Tibial nerve (tissue), 4 donors: ENCODE measurements around the gene SPOCK3. TPM values are rescaled to one million over a fixed set of nuclear protein-coding genes. Genes with fewer than 3 reads are reported as not detected.

Experiments used
- DNase-seq, 2 donors: peaks; one replicate each; pipeline ENCODE4 v3.0.0-alpha.2; 2019; ENCODE audit warnings: low spot score in 2 of 2
- H3K27ac ChIP-seq, 4 donors: fragments of 200-600 bp; sonication (generic) in 3 of 4; one replicate each; pipeline ENCODE4 v1.5.1; 2017 to 2019; ENCODE audit warnings: mild to moderate bottlenecking in 1 of 4
- H3K27me3 ChIP-seq, 2 donors: fragments of 200-600 bp; sonication (generic) in 1 of 2; one replicate each; pipeline versions ENCODE4 v1.5.1 to v1.6.0; 2017 to 2019
- H3K36me3 ChIP-seq, 3 donors: fragments of 200-600 bp; sonication (generic); one replicate each; pipeline ENCODE4 v1.5.1; 2018 to 2019
- H3K4me1 ChIP-seq, 4 donors: fragments of 200-600 bp; sonication (generic) in 3 of 4; one replicate each; pipeline ENCODE4 v1.5.1; 2017 to 2019
- H3K4me3 ChIP-seq, 4 donors: fragments of 200-600 bp; sonication (generic) in 3 of 4; one replicate each; pipeline ENCODE4 v1.5.1; 2017 to 2019; ENCODE audit warnings: mild to moderate bottlenecking in 1 of 4, moderate library complexity in 1 of 4
- H3K9me3 ChIP-seq, 4 donors: fragments of 200-600 bp; sonication (generic) in 3 of 4; one replicate each; pipeline ENCODE4 v1.5.1; 2017 to 2019
- CTCF ChIP-seq, 5 experiments: fragments of 200-600 bp in 3 of 5; fragments of 450-650 bp in 2 of 5; sonication (generic) in 3 of 5; IDR thresholded peaks; one replicate each; pipeline ENCODE4 v1.5.1; 2016 to 2019; ENCODE audit warnings: antibody characterized with exemption in 5 of 5, mild to moderate bottlenecking in 3 of 5, moderate library complexity in 2 of 5
- EP300 ChIP-seq, 2 donors: sonication (generic); formaldehyde crosslinking; IDR thresholded peaks; one replicate each; pipeline ENCODE4 v1.6.1; 2017; ENCODE audit warnings: antibody characterized with exemption in 2 of 2, mild to moderate bottlenecking in 1 of 2
- POLR2A ChIP-seq, 2 donors: fragments of 450-650 bp; IDR thresholded peaks; one replicate each; pipeline ENCODE4 v1.6.1; 2017; ENCODE audit warnings: antibody characterized with exemption in 2 of 2, mild to moderate bottlenecking in 2 of 2, moderate library complexity in 2 of 2
- WGBS, 2 donors: methylation state at CpG; one replicate each; pipeline ENCODE4 v1.1.5; 2018; 5-methylcytosine and 5-hydroxymethylcytosine counted together
- total RNA-seq, 4 donors: library from RNA; depleted of rRNA; stranded (reverse); fragments of >200 nt; gene quantifications; one replicate each; pipeline ENCODE4 v1.1.0, GENCODE V29; 2016

Gene SPOCK3
- total RNA-seq, 4 donors from 2014 or later = 1.5 TPM; not detected in 3

DNA sequence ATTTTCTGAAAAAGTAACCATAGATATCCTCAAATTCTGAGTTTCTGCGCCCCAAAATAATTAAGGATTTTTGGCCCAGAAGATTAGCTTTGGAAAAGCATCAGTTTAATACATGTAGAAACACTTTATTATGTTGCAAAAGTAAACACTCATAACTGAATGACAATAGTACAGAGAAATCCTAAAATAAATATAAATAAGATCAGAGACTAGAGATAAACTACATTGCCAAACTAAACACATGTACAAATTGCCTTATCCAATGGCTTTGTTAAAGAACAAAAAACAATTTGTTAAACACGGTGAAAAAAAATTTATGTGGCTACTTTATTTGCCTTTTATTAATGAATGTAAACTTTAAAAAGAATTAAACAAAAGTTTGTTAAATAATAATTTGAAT, 17.5 kb downstream of the SPOCK3 start:
- no peak for DNase-seq
- Histone ChIP-seq H3K9me3 (no peaks in the 10 kb centered on the region), H3K36me3 (no peaks in the 10 kb centered on the region), H3K27ac (no peak overlapping the region), H3K4me3 (no peak overlapping the region), H3K27me3 (no peaks in the 10 kb centered on the region), H3K4me1 (no peaks in the 10 kb centered on the region)
- 71 to 76% methylated on average over 2 of the region's 2 CpGs for WGBS, 2 donors
- TF ChIP-seq EP300 (IDR thresholded peaks at IDR 0.05) (no peak), POLR2A (IDR thresholded peaks at IDR 0.05) (no peak), CTCF (IDR thresholded peaks at IDR 0.05) (no peak)

- no peak for TF ChIP-seq POLR2A (IDR thresholded peaks at IDR 0.05)
- no peak for TF ChIP-seq EP300 (IDR thresholded peaks at IDR 0.05)
- no peak for TF ChIP-seq CTCF (IDR thresholded peaks at IDR 0.05)
- no peak for DNase-seq
- no peak overlapping the region for H3K4me3 ChIP-seq
- H3K36me3 ChIP-seq = no peaks in the 10 kb centered on the region
- H3K27ac ChIP-seq = no peak overlapping the region
- 70 to 74% methylated on average over 2 of the region's 2 CpGs for WGBS, 2 donors
- H3K9me3 ChIP-seq = no peaks in the 10 kb centered on the region
- H3K4me1 ChIP-seq = no peaks in the 10 kb centered on the region
- no peaks in the 10 kb centered on the region for H3K27me3 ChIP-seq
These were observed 24.1 kb downstream of the SPOCK3 start for GRCh38 chr4:167210166-167210565.

DNA sequence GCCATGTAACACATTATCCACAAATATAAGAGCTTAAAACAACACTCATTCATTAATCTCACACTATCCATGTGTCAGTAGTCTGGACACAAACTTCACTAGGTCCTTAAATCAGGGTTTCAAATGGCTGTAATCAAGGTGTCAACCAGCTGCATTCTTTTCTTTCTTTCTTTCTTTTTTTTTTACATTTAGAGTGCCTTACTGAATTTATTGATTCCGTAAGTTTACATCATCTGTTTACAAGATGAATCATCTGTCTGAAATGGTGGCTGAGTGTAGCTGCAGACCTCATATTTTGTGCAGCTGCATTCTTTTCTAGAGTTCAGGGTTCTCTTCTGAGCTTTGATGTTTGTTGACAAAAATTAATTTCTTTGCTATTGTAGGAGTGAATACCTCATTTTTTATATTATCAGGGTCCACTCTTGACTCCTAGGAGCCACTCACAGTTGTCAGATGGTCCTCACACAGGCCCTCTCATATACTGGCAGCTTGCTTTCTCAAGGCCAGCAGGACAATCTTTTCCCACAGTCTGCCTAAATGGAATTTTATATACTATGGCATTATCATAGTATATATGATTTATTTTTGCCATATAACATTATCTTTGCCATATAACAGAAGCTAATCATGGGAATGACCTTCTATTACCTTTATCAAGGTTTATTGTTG, 37.8 kb downstream of the SPOCK3 start:
- WGBS, 2 donors = 63 to 71% methylated on average over 1 of the region's 1 CpG
- DNase-seq = no peak
- TF ChIP-seq EP300 (IDR thresholded peaks at IDR 0.05) = no peak
- Histone ChIP-seq H3K27me3 (no peaks in the 10 kb centered on the region), H3K27ac (no peak overlapping the region), H3K9me3 (peaks cover 0 to 21% (median 0%) of the 10 kb centered on the region in 4 donors), H3K4me1 (no peaks in the 10 kb centered on the region), H3K4me3 (no peak overlapping the region), H3K36me3 (no peaks in the 10 kb centered on the region)

GRCh38 chr4:167190379-167190778, 43.9 kb downstream of the SPOCK3 start:
- 85 to 86% methylated on average over 2 of the region's 2 CpGs for WGBS, 2 donors
- no peak overlapping the region for H3K27ac ChIP-seq
- no peak for TF ChIP-seq EP300 (IDR thresholded peaks at IDR 0.05)
- TF ChIP-seq CTCF (IDR thresholded peaks at IDR 0.05) = no peak
- no peak for TF ChIP-seq POLR2A (IDR thresholded peaks at IDR 0.05)
- no peaks in the 10 kb centered on the region for H3K36me3 ChIP-seq
- H3K4me3 ChIP-seq = no peak overlapping the region
- H3K27me3 ChIP-seq = no peaks in the 10 kb centered on the region
- no peaks in the 10 kb centered on the region for H3K4me1 ChIP-seq
- H3K9me3 ChIP-seq = peaks cover 0 to 20% (median 0%) of the 10 kb centered on the region in 4 donors
- DNase-seq = no peak

GRCh38 chr4:167185465-167185864, 48.8 kb downstream of the SPOCK3 start:
- DNase-seq = no peak
- Histone ChIP-seq H3K36me3 (no peaks in the 10 kb centered on the region), H3K4me1 (no peaks in the 10 kb centered on the region), H3K4me3 (no peak overlapping the region), H3K9me3 (no peaks in the 10 kb centered on the region), H3K27ac (no peak overlapping the region), H3K27me3 (no peaks in the 10 kb centered on the region)
- TF ChIP-seq CTCF (IDR thresholded peaks at IDR 0.05) (no peak), POLR2A (IDR thresholded peaks at IDR 0.05) (no peak), EP300 (IDR thresholded peaks at IDR 0.05) (no peak)
- WGBS, 2 donors = 76 to 84% methylated on average over 3 of the region's 3 CpGs

GRCh38 chr4:167183036-167183435, 51.3 kb downstream of the SPOCK3 start:
- TF ChIP-seq EP300 (IDR thresholded peaks at IDR 0.05) (no peak), CTCF (IDR thresholded peaks at IDR 0.05) (no peak), POLR2A (IDR thresholded peaks at IDR 0.05) (no peak)
- no peak overlapping the region for H3K27ac ChIP-seq
- no peak overlapping the region for H3K4me3 ChIP-seq
- DNase-seq = no peak
- H3K9me3 ChIP-seq = no peaks in the 10 kb centered on the region
- no peaks in the 10 kb centered on the region for H3K4me1 ChIP-seq
- no peaks in the 10 kb centered on the region for H3K36me3 ChIP-seq
- no peaks in the 10 kb centered on the region for H3K27me3 ChIP-seq
